Measurements from ENCODE around the gene PDXK. TPM values are rescaled to one million over a fixed set of nuclear protein-coding genes. Genes with fewer than 3 reads are reported as not detected.

PDXK gene
- total RNA-seq, 1 experiment from 2014 or later: 119 TPM

GRCh38 chr21:43764576-43765495 is 45.9 kb downstream of the PDXK start:
- peaks cover 41% of the 10 kb centered on the region for H3K36me3 ChIP-seq
- no peaks in the 10 kb centered on the region for H3K27me3 ChIP-seq
- no peaks in the 10 kb centered on the region for H3K9me3 ChIP-seq
- no peak for DNase-seq
- no peak overlapping the region for H3K4me3 ChIP-seq

- DNase-seq: no peak
- no peaks in the 10 kb centered on the region for H3K9me3 ChIP-seq
- H3K4me3 ChIP-seq: no peak overlapping the region
- peaks cover 26% of the 10 kb centered on the region for H3K36me3 ChIP-seq
- H3K27me3 ChIP-seq: no peaks in the 10 kb centered on the region
Measured at GRCh38 chr21:43766734-43767497, 48.0 kb downstream of the PDXK start.

- Histone ChIP-seq H3K9me3 (no peaks in the 10 kb centered on the region), H3K27me3 (no peaks in the 10 kb centered on the region), H3K4me3 (no peak overlapping the region), H3K36me3 (peaks cover 20% of the 10 kb centered on the region)
- no peak for DNase-seq
Measured at GRCh38 chr21:43767498-43767983, 48.6 kb downstream of the PDXK start.

DNA sequence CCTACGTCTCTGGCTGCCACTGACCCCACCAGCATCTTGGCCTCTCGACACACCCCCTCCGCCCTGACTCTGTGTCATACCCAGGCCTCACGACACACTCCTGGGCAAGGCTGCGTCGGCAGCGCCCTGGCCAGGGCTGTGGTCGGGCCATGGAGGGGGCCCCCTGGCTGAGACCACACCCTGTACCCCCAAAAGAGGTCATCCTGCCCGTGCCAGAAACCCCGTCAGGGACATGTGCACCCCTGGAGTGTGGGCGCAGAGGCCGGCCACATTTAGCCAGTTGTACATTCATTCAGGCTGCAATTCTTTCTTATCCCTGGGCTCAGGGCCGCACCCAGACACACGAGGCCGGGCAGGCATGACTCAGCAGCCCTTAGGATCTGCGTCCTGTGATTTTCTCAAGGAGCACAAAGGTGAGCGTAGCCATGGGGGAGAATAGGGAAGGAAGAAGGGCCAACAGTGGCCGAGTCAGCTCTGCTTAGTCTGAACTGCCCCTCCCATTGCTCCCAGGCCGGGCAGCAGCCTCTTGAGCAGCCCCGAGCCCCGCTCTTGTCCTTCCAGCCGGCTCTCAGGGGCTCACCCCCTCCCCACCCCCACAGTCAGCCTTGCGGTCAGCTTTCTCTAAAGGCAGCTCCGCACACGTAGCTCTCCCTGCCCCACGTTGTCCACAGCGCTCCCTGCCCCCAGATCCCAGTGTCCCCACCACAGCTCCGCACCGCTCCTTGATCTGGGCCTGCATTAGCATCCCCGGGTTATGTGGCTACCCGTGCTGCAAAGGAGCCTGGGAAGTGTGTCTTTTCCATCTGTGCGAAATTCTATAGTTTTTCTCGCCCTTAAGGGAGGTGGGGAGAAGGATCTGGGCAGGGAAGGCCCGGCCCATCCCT is 49.3 kb downstream of the PDXK start:
- peak; percentile 75 for DNase-seq
- H3K4me3 ChIP-seq: no peak overlapping the region

GRCh38 chr21:43768868-43769167 is 49.9 kb downstream of the PDXK start:
- H3K27me3 ChIP-seq: no peaks in the 10 kb centered on the region
- H3K36me3 ChIP-seq: peaks cover 20% of the 10 kb centered on the region
- no peak for DNase-seq
- H3K9me3 ChIP-seq: no peaks in the 10 kb centered on the region
- H3K4me3 ChIP-seq: no peak overlapping the region

More for the DNA sequence above, 49.3 kb downstream of the PDXK start:
- Histone ChIP-seq H3K36me3 (peaks cover 17% of the 10 kb centered on the region), H3K9me3 (no peaks in the 10 kb centered on the region), H3K27me3 (no peaks in the 10 kb centered on the region)

DNA sequence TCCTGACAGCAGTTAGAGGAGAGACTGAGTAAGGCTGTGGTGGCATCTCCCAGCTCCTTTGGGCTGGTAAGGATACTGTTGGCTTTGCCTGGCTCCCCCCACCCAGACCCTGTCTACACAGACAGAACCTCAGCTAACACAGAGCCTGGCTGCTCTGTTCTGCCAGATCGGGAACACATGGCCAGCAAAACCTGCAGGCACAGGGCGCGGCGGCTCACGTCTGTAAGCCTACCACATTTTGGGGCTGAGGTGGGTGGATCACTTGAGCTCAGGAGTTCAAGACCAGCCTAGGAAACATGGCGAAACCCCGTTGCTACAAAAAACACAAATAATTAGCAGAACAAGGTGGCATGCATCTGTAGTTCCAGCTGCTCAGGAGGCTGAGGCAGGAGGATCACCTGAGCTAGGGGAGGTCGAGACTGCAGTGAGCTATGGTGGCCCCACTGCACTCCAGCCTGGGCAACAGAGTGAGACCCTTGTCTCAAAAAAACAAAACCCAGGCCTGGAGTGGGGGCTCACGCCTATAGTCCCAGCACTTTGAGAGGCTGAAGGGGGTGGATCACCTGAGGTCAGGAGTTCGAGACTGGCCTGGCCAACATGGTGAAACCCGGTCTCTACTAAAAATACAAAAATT is 50.5 kb downstream of the PDXK start:
- H3K27me3 ChIP-seq: no peaks in the 10 kb centered on the region
- H3K4me3 ChIP-seq: no peak overlapping the region
- DNase-seq: no peak
- H3K36me3 ChIP-seq: peaks cover 24% of the 10 kb centered on the region
- H3K9me3 ChIP-seq: no peaks in the 10 kb centered on the region

GRCh38 chr21:43770066-43770655 is 51.2 kb downstream of the PDXK start:
- Histone ChIP-seq H3K27me3 (no peaks in the 10 kb centered on the region), H3K9me3 (no peaks in the 10 kb centered on the region), H3K36me3 (peaks cover 24% of the 10 kb centered on the region), H3K4me3 (no peak overlapping the region)
- no peak for DNase-seq

GRCh38 chr21:43771199-43771675 is 52.3 kb downstream of the PDXK start:
- Histone ChIP-seq H3K27me3 (no peaks in the 10 kb centered on the region), H3K9me3 (no peaks in the 10 kb centered on the region), H3K36me3 (peaks cover 20% of the 10 kb centered on the region), H3K4me3 (no peak overlapping the region)
- no peak for DNase-seq

GRCh38 chr21:43771698-43772424 is 52.9 kb downstream of the PDXK start:
- DNase-seq: no peak
- peaks cover 20% of the 10 kb centered on the region for H3K36me3 ChIP-seq
- H3K9me3 ChIP-seq: no peaks in the 10 kb centered on the region
- no peak overlapping the region for H3K4me3 ChIP-seq
- H3K27me3 ChIP-seq: no peaks in the 10 kb centered on the region

- H3K27me3 ChIP-seq: no peaks in the 10 kb centered on the region
- no peak for DNase-seq
- H3K4me3 ChIP-seq: no peak overlapping the region
- H3K36me3 ChIP-seq: peaks cover 20% of the 10 kb centered on the region
- H3K9me3 ChIP-seq: no peaks in the 10 kb centered on the region
Measured at GRCh38 chr21:43772425-43772821, 53.5 kb downstream of the PDXK start.

DNA sequence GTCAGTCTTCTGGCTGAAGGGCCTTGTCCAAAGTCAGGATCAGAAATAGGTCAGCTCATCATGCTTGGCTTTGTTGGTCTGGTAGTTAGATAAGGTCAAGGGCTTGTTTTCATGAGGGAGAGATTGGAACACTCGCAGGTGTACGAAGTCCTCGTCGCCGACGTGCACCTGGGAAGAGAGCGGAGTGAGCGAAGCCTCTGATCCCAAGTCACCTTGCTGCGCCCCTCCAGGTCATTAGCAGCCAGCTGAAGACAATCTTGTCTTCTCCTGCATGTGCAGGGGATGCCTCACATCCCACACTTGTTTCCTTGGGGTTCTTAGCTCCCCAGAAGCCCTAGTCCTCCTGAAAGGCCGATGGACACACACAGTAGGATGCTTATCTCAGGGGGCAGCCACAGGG is 55.2 kb downstream of the PDXK start:
- no peak for DNase-seq
- Histone ChIP-seq H3K4me3 (no peak overlapping the region), H3K9me3 (no peaks in the 10 kb centered on the region)

GRCh38 chr21:43775190-43775589 is 56.3 kb downstream of the PDXK start:
- no peaks in the 10 kb centered on the region for H3K27me3 ChIP-seq
- DNase-seq: no peak
- H3K36me3 ChIP-seq: peaks cover 20% of the 10 kb centered on the region
- no peaks in the 10 kb centered on the region for H3K9me3 ChIP-seq
- H3K4me3 ChIP-seq: peak overlapping the region; percentile 99

More for the DNA sequence above, 55.2 kb downstream of the PDXK start:
- peaks cover 20% of the 10 kb centered on the region for H3K36me3 ChIP-seq
- H3K27me3 ChIP-seq: no peaks in the 10 kb centered on the region

GRCh38 chr21:43775795-43776430 is 57.0 kb downstream of the PDXK start, which contains the start of gene CSTB:
Gene CSTB (minus strand): TSS chr21:43776308. CDS start chr21:43776269, 39 bp downstream.
- Histone ChIP-seq H3K36me3 (peaks cover 20% of the 10 kb centered on the region), H3K9me3 (no peaks in the 10 kb centered on the region), H3K4me3 (peak within 1 kb of the TSS; percentile 99), H3K27me3 (no peaks in the 10 kb centered on the region)
- DNase-seq: peak; percentile 78

- Histone ChIP-seq H3K27me3 (no peaks in the 10 kb centered on the region), H3K36me3 (peaks cover 18% of the 10 kb centered on the region), H3K4me3 (no peak overlapping the region), H3K9me3 (no peaks in the 10 kb centered on the region)
- no peak for DNase-seq
Measured at GRCh38 chr21:43777953-43778352, 59.0 kb downstream of the PDXK start.

Data from MG63 (cell line).